ENCODE measurements around the gene SHISA2.

GRCh38 chr13:26042785-26043184 lies 9.0 kb downstream of the SHISA2 start:
- no peak for TF ChIP-seq POLR2A (IDR thresholded peaks at IDR 0.05)
- no peak for TF ChIP-seq CTCF (IDR thresholded peaks at IDR 0.05)
- no peak for TF ChIP-seq POLR2AphosphoS5 (IDR thresholded peaks at IDR 0.05; ENCODE audit: insufficient read depth in 1 of 2, low read depth in 1 of 2)

All from vagina (tissue), 2 donors.